OCI-LY3 (cell line): Measurements from ENCODE around the gene OR56A3.

Experiments
- H2AFZ ChIP-seq: fragments of 200-600, 300-600 bp; shearing (Covaris generic); 2 replicates; pipeline ENCODE4 v1.6.0; 2014; ENCODE audit warnings: antibody characterized with exemption, low read depth, low read length
- H3K27ac ChIP-seq: fragments of 200-600, 300-600 bp; sonication (generic); 2 replicates; pipeline ENCODE4 v1.5.1; 2014; ENCODE audit warnings: mild to moderate bottlenecking, low read length, moderate library complexity, mixed read lengths
- H3K27me3 ChIP-seq: fragments of 200-600, 300-600 bp; sonication (generic); 2 replicates; pipeline ENCODE4 v1.6.1; 2014; ENCODE audit warnings: low read depth, low read length, mixed read lengths
- H3K36me3 ChIP-seq: fragments of 200-600, 300-600 bp; sonication (generic); replicated peaks from 2 replicates; pipeline ENCODE3; 2014; ENCODE audit warnings: low read depth, low read length, mixed read lengths
- H3K4me1 ChIP-seq: fragments of 300-600, 200-600 bp; sonication (generic); 2 replicates; pipeline ENCODE4 v1.6.1; 2014; ENCODE audit warnings: low read length, mixed read lengths
- H3K4me2 ChIP-seq: fragments of 200-600, 300-600 bp; sonication (generic); 2 replicates; pipeline ENCODE4 v1.6.1; 2014; ENCODE audit warnings: low read length, mixed read lengths
- H3K4me3 ChIP-seq: fragments of 300-600, 200-600 bp; sonication (generic); 2 replicates; pipeline ENCODE4 v1.5.1; 2014; ENCODE audit warnings: antibody characterized with exemption, mild to moderate bottlenecking, low read length, moderate library complexity
- H3K79me2 ChIP-seq: fragments of 300-600, 200-600 bp; shearing (Covaris generic); 2 replicates; pipeline ENCODE4 v1.6.1; 2014; ENCODE audit warnings: mild to moderate bottlenecking, low read length, mixed read lengths
- H3K9ac ChIP-seq: fragments of 300-600, 200-600 bp; shearing (Covaris generic); 2 replicates; pipeline ENCODE4 v1.6.0; 2014; ENCODE audit warnings: mild to moderate bottlenecking, low read length, moderate library complexity
- H3K9me3 ChIP-seq: fragments of 200-600, 300-600 bp; shearing (Covaris generic); 2 replicates; pipeline ENCODE4 v1.6.1; 2014; ENCODE audit warnings: low read length, mixed read lengths; ENCODE audit not compliant: insufficient read depth
- H4K20me1 ChIP-seq: fragments of 200-600, 300-600 bp; sonication (generic); 2 replicates; pipeline ENCODE4 v1.6.1; 2016; ENCODE audit warnings: low read length, mixed read lengths; ENCODE audit not compliant: insufficient read depth
- CTCF ChIP-seq: fragments of 200-600, 300-600 bp; sonication (generic); IDR thresholded peaks from 2 replicates; pipeline ENCODE4 v1.5.1; 2014; ENCODE audit warnings: antibody characterized with exemption, low read length, low read depth
- EZH2phosphoT487 ChIP-seq: fragments of 200-600 bp; shearing (Covaris generic); IDR thresholded peaks from 2 replicates; pipeline ENCODE4 v1.6.1; 2018; ENCODE audit warnings: antibody characterized with exemption, mixed run types, low read depth

OR56A3 gene

GRCh38 chr11:5922749-5923426 is 19.2 kb upstream of the OR56A3 start:
- no peak overlapping the region for H3K9ac ChIP-seq
- TF ChIP-seq CTCF = no peak
- TF ChIP-seq EZH2phosphoT487 = no peak
- H2AFZ ChIP-seq = no peak overlapping the region; the same call in 1 of the 2 replicates
- no peaks in the 10 kb centered on the region for H3K79me2 ChIP-seq
- 0 out of 2 replicates have a peak overlapping the region, but pooled peaks have one; percentile 17 for H3K4me2 ChIP-seq
- H3K27ac ChIP-seq = no peak overlapping the region
- no peaks in the 10 kb centered on the region for H4K20me1 ChIP-seq
- H3K9me3 ChIP-seq = 0 out of 2 replicates have a peak, but pooled peaks cover 6% of the 10 kb centered on the region
- peaks cover 14% of the 10 kb centered on the region for H3K4me1 ChIP-seq
- no peak overlapping the region for H3K4me3 ChIP-seq
- H3K36me3 ChIP-seq = peaks cover 3% of the 10 kb centered on the region
- H3K27me3 ChIP-seq = no peaks in the 10 kb centered on the region

- Histone ChIP-seq H3K9me3 (0 out of 2 replicates have a peak, but pooled peaks cover 6% of the 10 kb centered on the region), H4K20me1 (no peaks in the 10 kb centered on the region), H3K27me3 (no peaks in the 10 kb centered on the region), H3K79me2 (no peaks in the 10 kb centered on the region), H2AFZ (no peak overlapping the region), H3K36me3 (peaks cover 3% of the 10 kb centered on the region), H3K4me1 (peaks cover 14% of the 10 kb centered on the region), H3K9ac (no peak overlapping the region), H3K4me3 (no peak overlapping the region), H3K4me2 (no peak overlapping the region), H3K27ac (no peak overlapping the region)
- TF ChIP-seq CTCF = no peak
- no peak for TF ChIP-seq EZH2phosphoT487
These were observed 18.6 kb upstream of the OR56A3 start for GRCh38 chr11:5923427-5923776.

- Histone ChIP-seq H3K79me2 (no peaks in the 10 kb centered on the region), H3K27ac (no peak overlapping the region), H3K9me3 (0 out of 2 replicates have a peak, but pooled peaks cover 6% of the 10 kb centered on the region), H3K27me3 (no peaks in the 10 kb centered on the region), H3K36me3 (peaks cover 3% of the 10 kb centered on the region), H3K4me2 (no peak overlapping the region), H3K4me3 (no peak overlapping the region), H2AFZ (no peak overlapping the region), H3K4me1 (peaks cover 14% of the 10 kb centered on the region), H4K20me1 (no peaks in the 10 kb centered on the region), H3K9ac (no peak overlapping the region)
- TF ChIP-seq EZH2phosphoT487 (no peak), CTCF (no peak)
These were observed 18.3 kb upstream of the OR56A3 start for GRCh38 chr11:5923794-5924193.

GRCh38 chr11:5928271-5928670 is 13.8 kb upstream of the OR56A3 start:
- Histone ChIP-seq H3K9me3 (0 out of 2 replicates have a peak, but pooled peaks cover 6% of the 10 kb centered on the region), H3K4me3 (no peak overlapping the region)

More at GRCh38 chr11:5928271-5928670, 13.8 kb upstream of the OR56A3 start:
- TF ChIP-seq EZH2phosphoT487 (no peak), CTCF (no peak)
- H2AFZ ChIP-seq = no peak overlapping the region
- H3K27ac ChIP-seq = no peak overlapping the region
- no peak overlapping the region for H3K9ac ChIP-seq
- peaks cover 3% of the 10 kb centered on the region for H3K36me3 ChIP-seq
- no peaks in the 10 kb centered on the region for H3K79me2 ChIP-seq
- no peaks in the 10 kb centered on the region for H4K20me1 ChIP-seq
- H3K4me1 ChIP-seq = peaks cover 5% of the 10 kb centered on the region
- H3K27me3 ChIP-seq = no peaks in the 10 kb centered on the region
- H3K4me2 ChIP-seq = no peak overlapping the region
